Smooth muscle cell of the brain vasculature (primary cell): ENCODE data around the gene PKNOX2.

Experiments
- DNase-seq: peaks from one replicate; pipeline ENCODE4 v3.0.0-alpha.2; 2012; ENCODE audit warnings: low read depth, low spot score

The PKNOX2 gene

GRCh38 chr11:125173027-125173426 lies 8.5 kb downstream of the PKNOX2 start:
- no peak for DNase-seq

- DNase-seq = no peak
Measured at GRCh38 chr11:125173556-125173955, 9.0 kb downstream of the PKNOX2 start.

- no peak for DNase-seq
Measured at GRCh38 chr11:125174057-125174456, 9.5 kb downstream of the PKNOX2 start.

- no peak for DNase-seq
Measured at GRCh38 chr11:125174686-125175085, 10.1 kb downstream of the PKNOX2 start.

GRCh38 chr11:125175166-125175565 lies 10.6 kb downstream of the PKNOX2 start:
- DNase-seq = no peak

- no peak for DNase-seq
Measured at GRCh38 chr11:125175896-125176575, 11.5 kb downstream of the PKNOX2 start.

- no peak for DNase-seq
Measured at GRCh38 chr11:125176866-125177265, 12.3 kb downstream of the PKNOX2 start.

GRCh38 chr11:125177543-125177942 lies 13.0 kb downstream of the PKNOX2 start:
- no peak for DNase-seq

GRCh38 chr11:125179346-125179745 lies 14.8 kb downstream of the PKNOX2 start:
- no peak for DNase-seq

- no peak for DNase-seq
Measured at GRCh38 chr11:125179895-125180294, 15.3 kb downstream of the PKNOX2 start.

GRCh38 chr11:125180413-125181305 lies 16.1 kb downstream of the PKNOX2 start:
- DNase-seq = peak; percentile 87

GRCh38 chr11:125182573-125182972 lies 18.0 kb downstream of the PKNOX2 start:
- DNase-seq = no peak

GRCh38 chr11:125183641-125184040 lies 19.1 kb downstream of the PKNOX2 start:
- no peak for DNase-seq

GRCh38 chr11:125188021-125188420 lies 23.5 kb downstream of the PKNOX2 start:
- no peak for DNase-seq

- DNase-seq = no peak
Measured at GRCh38 chr11:125190566-125190965, 26.0 kb downstream of the PKNOX2 start.

- DNase-seq = no peak
Measured at GRCh38 chr11:125192183-125192582, 27.6 kb downstream of the PKNOX2 start.

GRCh38 chr11:125192717-125193415 lies 28.3 kb downstream of the PKNOX2 start:
- DNase-seq = no peak

GRCh38 chr11:125193416-125193726 lies 28.8 kb downstream of the PKNOX2 start:
- DNase-seq = no peak

- no peak for DNase-seq
Measured at GRCh38 chr11:125193841-125194240, 29.3 kb downstream of the PKNOX2 start.

GRCh38 chr11:125199915-125200314 lies 35.4 kb downstream of the PKNOX2 start:
- DNase-seq = no peak

- no peak for DNase-seq
Measured at GRCh38 chr11:125200441-125200840, 35.9 kb downstream of the PKNOX2 start.

- no peak for DNase-seq
Measured at GRCh38 chr11:125201525-125202141, 37.1 kb downstream of the PKNOX2 start.
